ENCODE data around the gene SPANXA2. TPM values are rescaled to one million over a fixed set of nuclear protein-coding genes. Genes with fewer than 3 reads are reported as not detected.

Gene SPANXA2, protein sequence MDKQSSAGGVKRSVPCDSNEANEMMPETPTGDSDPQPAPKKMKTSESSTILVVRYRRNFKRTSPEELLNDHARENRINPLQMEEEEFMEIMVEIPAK
- total RNA-seq = not detected in 2 replicates

DNA sequence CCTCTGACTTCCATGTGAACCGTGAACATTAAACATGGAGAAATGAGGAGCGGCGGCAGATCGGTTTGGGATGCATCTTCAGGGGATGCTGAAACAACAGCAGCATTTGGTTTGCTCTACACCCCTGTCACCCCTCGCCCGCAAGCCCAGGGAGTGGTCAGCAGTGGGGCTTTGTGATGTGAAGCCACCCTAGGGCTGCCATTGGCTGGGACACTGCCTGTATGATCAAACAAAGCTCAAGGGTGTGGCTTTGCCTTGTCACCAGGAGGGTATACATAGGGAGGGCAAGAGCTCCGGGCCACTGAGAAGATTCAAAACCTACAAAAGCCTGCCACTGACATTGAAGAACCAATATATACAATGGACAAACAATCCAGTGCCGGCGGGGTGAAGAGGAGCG, at the start of gene SPANXA2:
Gene SPANXA2 (plus strand): TSS at position 301 of the 400 bp plus-strand sequence. CDS start 60 bp downstream, at position 361.

DNA sequence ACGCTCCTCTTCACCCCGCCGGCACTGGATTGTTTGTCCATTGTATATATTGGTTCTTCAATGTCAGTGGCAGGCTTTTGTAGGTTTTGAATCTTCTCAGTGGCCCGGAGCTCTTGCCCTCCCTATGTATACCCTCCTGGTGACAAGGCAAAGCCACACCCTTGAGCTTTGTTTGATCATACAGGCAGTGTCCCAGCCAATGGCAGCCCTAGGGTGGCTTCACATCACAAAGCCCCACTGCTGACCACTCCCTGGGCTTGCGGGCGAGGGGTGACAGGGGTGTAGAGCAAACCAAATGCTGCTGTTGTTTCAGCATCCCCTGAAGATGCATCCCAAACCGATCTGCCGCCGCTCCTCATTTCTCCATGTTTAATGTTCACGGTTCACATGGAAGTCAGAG, 4.9 kb upstream of the SPANXA2 start, which contains the start of gene SPANXA1:
Gene SPANXA1 (minus strand): TSS at position 101 of the 400 bp plus-strand sequence. CDS start 60 bp downstream, at position 41.

Other genes with a start within 250 kb of the SPANXA2 start
- not detected in 2 replicates for gene SPANXA1, start 5.0 kb upstream of the SPANXA2 start, total RNA-seq
- not detected in 2 replicates for gene SPANXD, start 109.0 kb downstream of the SPANXA2 start, total RNA-seq
- gene MAGEC3, start 248.6 kb downstream of the SPANXA2 start, total RNA-seq = not detected in 2 replicates